GM23338 (cell line): ENCODE data around the gene TLR3. TPM values are rescaled to one million over a fixed set of nuclear protein-coding genes. Genes with fewer than 3 reads are reported as not detected.

ENCODE experiments used
- ATAC-seq: fragments of 200-7000 bp; cut with Tn5 transposase; 3 replicates; pipeline ENCODE4 v1.9.1; 2020
- DNase-seq: peaks from one replicate; pipeline ENCODE4 v3.0.0-alpha.2; 2015; ENCODE audit warnings: low spot score
- H2AFZ ChIP-seq: fragments of 200-600 bp; sonication (generic); 2 replicates; pipeline ENCODE4 v1.8.0; 2016; ENCODE audit warnings: antibody characterized with exemption, mild to moderate bottlenecking, moderate library complexity
- H3F3A ChIP-seq: fragments of 200-600 bp; sonication (generic); replicated peaks from 2 replicates; pipeline ENCODE4 v1.8.0; 2017; ENCODE audit warnings: antibody characterized with exemption, mixed run types, low read depth
- H3K27ac ChIP-seq: fragments of 200-600 bp; sonication (generic); 2 replicates; pipeline ENCODE4 v1.6.1; 2016; ENCODE audit warnings: low read depth
- H3K27me3 ChIP-seq: fragments of 200-600 bp; sonication (generic); 2 replicates; pipeline ENCODE4 v1.8.0; 2016; ENCODE audit warnings: mild to moderate bottlenecking, mixed run types, moderate library complexity; ENCODE audit not compliant: insufficient read depth
- H3K36me3 ChIP-seq: fragments of 200-600 bp; sonication (generic); 2 replicates; pipeline ENCODE4 v1.8.0; 2016; ENCODE audit warnings: mild to moderate bottlenecking; ENCODE audit not compliant: insufficient read depth
- H3K4me1 ChIP-seq: fragments of 200-600 bp; sonication (generic); 2 replicates; pipeline ENCODE4 v1.8.0; 2016; ENCODE audit warnings: mild to moderate bottlenecking, moderate library complexity; ENCODE audit not compliant: insufficient read depth
- H3K4me2 ChIP-seq: fragments of 200-600 bp; sonication (generic); 2 replicates; pipeline ENCODE4 v1.7.1; 2017; ENCODE audit warnings: mixed run types
- H3K4me3 ChIP-seq: fragments of 200-600 bp; sonication (generic); 2 replicates; pipeline ENCODE4 v1.6.1; 2016; ENCODE audit warnings: mixed run types
- H3K79me2 ChIP-seq: fragments of 200-600 bp; sonication (generic); replicated peaks from 2 replicates; pipeline ENCODE4 v1.8.0; 2017; ENCODE audit warnings: mild to moderate bottlenecking; ENCODE audit not compliant: insufficient read depth
- H3K9me2 ChIP-seq: fragments of 200-600 bp; sonication (generic); 2 replicates; pipeline ENCODE4 v1.8.0; 2017; ENCODE audit not compliant: insufficient read depth
- H4K20me1 ChIP-seq: fragments of 200-600 bp; sonication (generic); replicated peaks from 2 replicates; pipeline ENCODE4 v1.8.0; 2017; ENCODE audit warnings: mild to moderate bottlenecking; ENCODE audit not compliant: insufficient read depth
- H3K27ac Mint-ChIP-seq: 2 replicates; pipeline ENCODE4 v1.8.0; 2020; ENCODE audit warnings: inconsistent platforms, mild to moderate bottlenecking, moderate library complexity, mixed read lengths
- H3K27me3 Mint-ChIP-seq: 3 replicates; pipeline ENCODE4 v1.8.0; 2022; ENCODE audit warnings: low read depth, mild to moderate bottlenecking, moderate library complexity, mixed read lengths, inconsistent platforms; ENCODE audit not compliant: insufficient read depth, poor library complexity
- H3K36me3 Mint-ChIP-seq: 3 replicates; pipeline ENCODE4 v1.8.0; 2021; ENCODE audit warnings: low read depth, mild to moderate bottlenecking, inconsistent platforms, moderate library complexity, mixed read lengths
- H3K4me1 Mint-ChIP-seq: 3 replicates; pipeline ENCODE4 v1.8.0; 2020; ENCODE audit warnings: mild to moderate bottlenecking, inconsistent platforms, mixed read lengths
- H3K4me3 Mint-ChIP-seq: 3 replicates; pipeline ENCODE4 v1.8.0; 2021; ENCODE audit warnings: moderate library complexity, mild to moderate bottlenecking, inconsistent platforms, mixed read lengths
- H3K9me3 Mint-ChIP-seq: 3 replicates; pipeline ENCODE4 v1.8.0; 2020; ENCODE audit warnings: moderate library complexity, mild to moderate bottlenecking, inconsistent platforms, mixed read lengths
- CREB1 ChIP-seq: fragments of 250-450 bp; sonication (Bioruptor Pico); IDR thresholded peaks from 2 replicates; pipeline ENCODE4 v1.5.0; 2020; ENCODE audit warnings: low read depth, mild to moderate bottlenecking, moderate library complexity
- EZH2 ChIP-seq: fragments of 200-600 bp; sonication (generic); IDR thresholded peaks from one replicate; pipeline ENCODE4 v1.8.0; 2017; ENCODE audit warnings: antibody characterized with exemption, mild to moderate bottlenecking, low read depth; ENCODE audit not compliant: unreplicated experiment
- EZH2phosphoT487 ChIP-seq: fragments of 200-600 bp; sonication (generic); IDR thresholded peaks from one replicate; pipeline ENCODE4 v1.8.1; 2018; ENCODE audit warnings: antibody characterized with exemption; ENCODE audit not compliant: unreplicated experiment
- JUNB ChIP-seq: IDR thresholded peaks from one replicate; pipeline ENCODE4 v1.6.1; 2016; ENCODE audit warnings: antibody characterized with exemption; ENCODE audit not compliant: unreplicated experiment
- NANOG ChIP-seq: IDR thresholded peaks from 2 replicates; pipeline ENCODE4 v1.6.1; 2016; ENCODE audit warnings: antibody characterized with exemption, borderline replicate concordance
- POLR2AphosphoS5 ChIP-seq: IDR thresholded peaks from 2 replicates; pipeline ENCODE4 v1.6.1; 2016; ENCODE audit warnings: antibody characterized with exemption, low read depth
- STAT1 ChIP-seq: IDR thresholded peaks from one replicate; pipeline ENCODE4 v1.6.1; 2016; ENCODE audit warnings: antibody characterized with exemption; ENCODE audit not compliant: unreplicated experiment
- ZNF114 ChIP-seq: fragments of 250-450 bp; sonication (Bioruptor Pico); IDR thresholded peaks from 2 replicates; pipeline ENCODE4 v1.5.0; 2020; ENCODE audit warnings: mild to moderate bottlenecking, moderate library complexity
- ZNF331 ChIP-seq: fragments of 250-450 bp; sonication (Bioruptor Pico); IDR thresholded peaks from 2 replicates; pipeline ENCODE4 v1.5.0; 2020; ENCODE audit warnings: low read depth, mild to moderate bottlenecking, moderate library complexity
- polyA plus RNA-seq: library from polyadenylated mRNA; unstranded; fragments of >200 nt; fragmentation: Nextera tagmentation; extraction: Ambion mirVana; gene quantifications from 2 replicates; pipeline ENCODE4 v1.2.1, GENCODE V29; 2016
- total RNA-seq: library from RNA; depleted of rRNA; stranded (reverse); fragments of >200 nt; shearing (Covaris generic); gene quantifications from 2 replicates; pipeline ENCODE4 v1.2.3, GENCODE V29; 2014
- TF ChIP-seq, protein P1 (sequence below): IDR thresholded peaks from 2 replicates; pipeline ENCODE4 v1.6.1; 2016; ENCODE audit warnings: antibody characterized with exemption
- TF ChIP-seq, protein P2 (sequence below): IDR thresholded peaks from one replicate; pipeline ENCODE4 v1.6.1; 2018; ENCODE audit warnings: antibody characterized with exemption; ENCODE audit not compliant: unreplicated experiment
- TF ChIP-seq, protein P3 (sequence below), 2 experiments: fragments of 200-600 bp in 1 of 2; sonication (generic) in 1 of 2; conservative IDR thresholded peaks; 2 replicates each; pipeline versions ENCODE4 v1.5.1 to v1.6.1; 2016 to 2017; ENCODE audit warnings: antibody characterized with exemption in 2 of 2, low read depth in 2 of 2, mild to moderate bottlenecking in 2 of 2, moderate library complexity in 1 of 2

Gene TLR3
- total and polyA plus RNA-seq, 2 experiments from 2014 or later = 0.32 to 0.38 TPM

- Mint-ChIP-seq H3K4me3 (no peak overlapping the region), H3K9me3 (peaks cover 34% of the 10 kb centered on the region), H3K4me1 (peaks cover 33% of the 10 kb centered on the region), H3K27me3 (peaks cover 11% of the 10 kb centered on the region), H3K27ac (no peak overlapping the region), H3K36me3 (peaks cover 27% of the 10 kb centered on the region)
- Histone ChIP-seq H3K4me2 (no peak overlapping the region), H3K4me3 (no peak overlapping the region), H2AFZ (peak overlapping the region; percentile 75; the same call in 1 of the 2 replicates), H3K4me1 (peaks cover 20% of the 10 kb centered on the region), H3F3A (no peaks in the 10 kb centered on the region), H3K9me2 (no peaks in the 10 kb centered on the region), H4K20me1 (no peaks in the 10 kb centered on the region), H3K79me2 (no peaks in the 10 kb centered on the region), H3K27me3 (no peaks in the 10 kb centered on the region), H3K27ac (no peak overlapping the region), H3K36me3 (no peaks in the 10 kb centered on the region)
- ATAC-seq (no peak), DNase-seq (no peak)
- TF ChIP-seq CREB1 = no peak
- TF ChIP-seq, protein P1, sequence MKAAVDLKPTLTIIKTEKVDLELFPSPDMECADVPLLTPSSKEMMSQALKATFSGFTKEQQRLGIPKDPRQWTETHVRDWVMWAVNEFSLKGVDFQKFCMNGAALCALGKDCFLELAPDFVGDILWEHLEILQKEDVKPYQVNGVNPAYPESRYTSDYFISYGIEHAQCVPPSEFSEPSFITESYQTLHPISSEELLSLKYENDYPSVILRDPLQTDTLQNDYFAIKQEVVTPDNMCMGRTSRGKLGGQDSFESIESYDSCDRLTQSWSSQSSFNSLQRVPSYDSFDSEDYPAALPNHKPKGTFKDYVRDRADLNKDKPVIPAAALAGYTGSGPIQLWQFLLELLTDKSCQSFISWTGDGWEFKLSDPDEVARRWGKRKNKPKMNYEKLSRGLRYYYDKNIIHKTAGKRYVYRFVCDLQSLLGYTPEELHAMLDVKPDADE = no peak
- TF ChIP-seq EZH2phosphoT487 = no peak
- no peak for TF ChIP-seq EZH2
- TF ChIP-seq ZNF114 (CRISPR knock-in tag) = no peak
- TF ChIP-seq NANOG = no peak
- TF ChIP-seq JUNB = no peak
- TF ChIP-seq, protein P2, sequence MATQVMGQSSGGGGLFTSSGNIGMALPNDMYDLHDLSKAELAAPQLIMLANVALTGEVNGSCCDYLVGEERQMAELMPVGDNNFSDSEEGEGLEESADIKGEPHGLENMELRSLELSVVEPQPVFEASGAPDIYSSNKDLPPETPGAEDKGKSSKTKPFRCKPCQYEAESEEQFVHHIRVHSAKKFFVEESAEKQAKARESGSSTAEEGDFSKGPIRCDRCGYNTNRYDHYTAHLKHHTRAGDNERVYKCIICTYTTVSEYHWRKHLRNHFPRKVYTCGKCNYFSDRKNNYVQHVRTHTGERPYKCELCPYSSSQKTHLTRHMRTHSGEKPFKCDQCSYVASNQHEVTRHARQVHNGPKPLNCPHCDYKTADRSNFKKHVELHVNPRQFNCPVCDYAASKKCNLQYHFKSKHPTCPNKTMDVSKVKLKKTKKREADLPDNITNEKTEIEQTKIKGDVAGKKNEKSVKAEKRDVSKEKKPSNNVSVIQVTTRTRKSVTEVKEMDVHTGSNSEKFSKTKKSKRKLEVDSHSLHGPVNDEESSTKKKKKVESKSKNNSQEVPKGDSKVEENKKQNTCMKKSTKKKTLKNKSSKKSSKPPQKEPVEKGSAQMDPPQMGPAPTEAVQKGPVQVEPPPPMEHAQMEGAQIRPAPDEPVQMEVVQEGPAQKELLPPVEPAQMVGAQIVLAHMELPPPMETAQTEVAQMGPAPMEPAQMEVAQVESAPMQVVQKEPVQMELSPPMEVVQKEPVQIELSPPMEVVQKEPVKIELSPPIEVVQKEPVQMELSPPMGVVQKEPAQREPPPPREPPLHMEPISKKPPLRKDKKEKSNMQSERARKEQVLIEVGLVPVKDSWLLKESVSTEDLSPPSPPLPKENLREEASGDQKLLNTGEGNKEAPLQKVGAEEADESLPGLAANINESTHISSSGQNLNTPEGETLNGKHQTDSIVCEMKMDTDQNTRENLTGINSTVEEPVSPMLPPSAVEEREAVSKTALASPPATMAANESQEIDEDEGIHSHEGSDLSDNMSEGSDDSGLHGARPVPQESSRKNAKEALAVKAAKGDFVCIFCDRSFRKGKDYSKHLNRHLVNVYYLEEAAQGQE = no peak
These were observed 44.1 kb upstream of the TLR3 start for GRCh38 chr4:186024637-186025407.

DNA sequence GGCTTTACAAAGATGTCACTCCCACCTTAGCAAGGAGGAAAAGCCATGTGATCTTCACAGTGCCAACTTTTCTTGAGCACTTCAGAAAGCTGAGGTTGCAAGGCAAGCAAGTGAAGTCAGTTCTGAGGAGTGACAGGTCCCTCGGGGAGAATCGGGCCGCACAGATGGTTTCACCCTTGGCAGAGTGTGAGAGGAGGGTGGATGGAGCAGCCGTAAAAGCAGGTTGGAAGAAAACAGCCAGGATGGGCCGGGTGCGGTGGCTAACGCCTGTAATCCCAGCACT lies 43.6 kb upstream of the TLR3 start:
- H3K9me2 ChIP-seq = no peaks in the 10 kb centered on the region
- no peak overlapping the region for H3K27ac ChIP-seq
- no peaks in the 10 kb centered on the region for H3K79me2 ChIP-seq
- H3F3A ChIP-seq = no peaks in the 10 kb centered on the region
- Mint-ChIP-seq H3K4me3 (no peak overlapping the region), H3K4me1 (peaks cover 38% of the 10 kb centered on the region), H3K27me3 (peaks cover 11% of the 10 kb centered on the region), H3K27ac (no peak overlapping the region), H3K36me3 (peaks cover 27% of the 10 kb centered on the region), H3K9me3 (peaks cover 34% of the 10 kb centered on the region)
- no peaks in the 10 kb centered on the region for H3K27me3 ChIP-seq
- no peak overlapping the region for H3K4me2 ChIP-seq
- no peak overlapping the region for H3K4me3 ChIP-seq
- DNase-seq = no peak
- no peak for ATAC-seq
- H3K4me1 ChIP-seq = peaks cover 23% of the 10 kb centered on the region
- H2AFZ ChIP-seq = peak overlapping the region; percentile 75; the same call in 1 of the 2 replicates
- H4K20me1 ChIP-seq = no peaks in the 10 kb centered on the region
- no peaks in the 10 kb centered on the region for H3K36me3 ChIP-seq
- TF ChIP-seq, protein P3, sequence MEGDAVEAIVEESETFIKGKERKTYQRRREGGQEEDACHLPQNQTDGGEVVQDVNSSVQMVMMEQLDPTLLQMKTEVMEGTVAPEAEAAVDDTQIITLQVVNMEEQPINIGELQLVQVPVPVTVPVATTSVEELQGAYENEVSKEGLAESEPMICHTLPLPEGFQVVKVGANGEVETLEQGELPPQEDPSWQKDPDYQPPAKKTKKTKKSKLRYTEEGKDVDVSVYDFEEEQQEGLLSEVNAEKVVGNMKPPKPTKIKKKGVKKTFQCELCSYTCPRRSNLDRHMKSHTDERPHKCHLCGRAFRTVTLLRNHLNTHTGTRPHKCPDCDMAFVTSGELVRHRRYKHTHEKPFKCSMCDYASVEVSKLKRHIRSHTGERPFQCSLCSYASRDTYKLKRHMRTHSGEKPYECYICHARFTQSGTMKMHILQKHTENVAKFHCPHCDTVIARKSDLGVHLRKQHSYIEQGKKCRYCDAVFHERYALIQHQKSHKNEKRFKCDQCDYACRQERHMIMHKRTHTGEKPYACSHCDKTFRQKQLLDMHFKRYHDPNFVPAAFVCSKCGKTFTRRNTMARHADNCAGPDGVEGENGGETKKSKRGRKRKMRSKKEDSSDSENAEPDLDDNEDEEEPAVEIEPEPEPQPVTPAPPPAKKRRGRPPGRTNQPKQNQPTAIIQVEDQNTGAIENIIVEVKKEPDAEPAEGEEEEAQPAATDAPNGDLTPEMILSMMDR (conservative IDR thresholded peaks at IDR 0.05; ENCODE audit: low read depth in 2 of 2) = no peak
- TF ChIP-seq EZH2phosphoT487 = no peak
- TF ChIP-seq EZH2 = no peak
- TF ChIP-seq, protein P1 = no peak
- TF ChIP-seq STAT1 = no peak
- no peak for TF ChIP-seq CREB1
- TF ChIP-seq, protein P2 = no peak
- no peak for TF ChIP-seq NANOG
- no peak for TF ChIP-seq ZNF331
- no peak for TF ChIP-seq POLR2AphosphoS5
- TF ChIP-seq ZNF114 (CRISPR knock-in tag) = no peak
